Panc1 (cell line): Measurements from ENCODE around the gene KLHDC8A.

Source experiments
- POLR2AphosphoS5 ChIP-seq: IDR thresholded peaks from 2 replicates; pipeline ENCODE4 v1.6.1; 2012; ENCODE audit warnings: mild to moderate bottlenecking, low read depth, low read length, moderate library complexity
- SIN3A ChIP-seq: IDR thresholded peaks from 2 replicates; pipeline ENCODE4 v1.6.1; 2012; ENCODE audit warnings: low read depth, mild to moderate bottlenecking, low read length, moderate library complexity, borderline replicate concordance; ENCODE audit not compliant: insufficient read depth
- TCF7L2 ChIP-seq: IDR thresholded peaks from 2 replicates; pipeline ENCODE4 v1.6.1; 2011; ENCODE audit warnings: mild to moderate bottlenecking, low read depth, low read length, inconsistent platforms
- TF ChIP-seq, protein P1 (sequence below): fragments of 450-650 bp; IDR thresholded peaks from 2 replicates; pipeline ENCODE4 v1.5.1; 2017; ENCODE audit warnings: mild to moderate bottlenecking
- TF ChIP-seq, protein P2 (sequence below), 2 experiments: IDR thresholded peaks; 2 replicates each; pipeline ENCODE4 v1.6.1; 2011 to 2012; ENCODE audit warnings: low read depth in 2 of 2, control low read depth in 1 of 2, low read length in 1 of 2, mild to moderate bottlenecking in 1 of 2, moderate library complexity in 1 of 2; ENCODE audit not compliant: insufficient read depth in 1 of 2

DNA sequence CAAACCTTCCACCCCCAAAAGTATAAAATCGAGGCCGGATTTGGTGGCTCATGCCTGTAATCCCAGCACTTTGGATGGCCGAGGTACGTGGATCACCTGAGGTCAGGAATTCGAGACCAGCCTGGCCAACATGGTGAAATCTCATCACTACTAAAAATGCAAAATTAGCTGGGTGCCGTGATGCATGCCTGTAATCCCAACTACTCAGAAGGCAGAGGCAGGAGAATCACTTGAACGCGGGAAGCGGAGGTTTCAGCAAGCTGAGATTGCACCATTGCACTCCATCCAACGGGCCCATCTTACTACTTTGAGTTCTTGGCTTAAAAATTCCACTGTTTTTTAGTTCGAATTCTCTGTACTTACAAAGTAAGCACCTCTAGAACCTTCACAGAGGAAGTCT, 11.0 kb downstream of the KLHDC8A start:
- TF ChIP-seq TCF7L2 (no peak), POLR2AphosphoS5 (no peak), SIN3A (no peak)
- TF ChIP-seq, protein P1, sequence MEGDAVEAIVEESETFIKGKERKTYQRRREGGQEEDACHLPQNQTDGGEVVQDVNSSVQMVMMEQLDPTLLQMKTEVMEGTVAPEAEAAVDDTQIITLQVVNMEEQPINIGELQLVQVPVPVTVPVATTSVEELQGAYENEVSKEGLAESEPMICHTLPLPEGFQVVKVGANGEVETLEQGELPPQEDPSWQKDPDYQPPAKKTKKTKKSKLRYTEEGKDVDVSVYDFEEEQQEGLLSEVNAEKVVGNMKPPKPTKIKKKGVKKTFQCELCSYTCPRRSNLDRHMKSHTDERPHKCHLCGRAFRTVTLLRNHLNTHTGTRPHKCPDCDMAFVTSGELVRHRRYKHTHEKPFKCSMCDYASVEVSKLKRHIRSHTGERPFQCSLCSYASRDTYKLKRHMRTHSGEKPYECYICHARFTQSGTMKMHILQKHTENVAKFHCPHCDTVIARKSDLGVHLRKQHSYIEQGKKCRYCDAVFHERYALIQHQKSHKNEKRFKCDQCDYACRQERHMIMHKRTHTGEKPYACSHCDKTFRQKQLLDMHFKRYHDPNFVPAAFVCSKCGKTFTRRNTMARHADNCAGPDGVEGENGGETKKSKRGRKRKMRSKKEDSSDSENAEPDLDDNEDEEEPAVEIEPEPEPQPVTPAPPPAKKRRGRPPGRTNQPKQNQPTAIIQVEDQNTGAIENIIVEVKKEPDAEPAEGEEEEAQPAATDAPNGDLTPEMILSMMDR = no peak
- TF ChIP-seq, protein P2, sequence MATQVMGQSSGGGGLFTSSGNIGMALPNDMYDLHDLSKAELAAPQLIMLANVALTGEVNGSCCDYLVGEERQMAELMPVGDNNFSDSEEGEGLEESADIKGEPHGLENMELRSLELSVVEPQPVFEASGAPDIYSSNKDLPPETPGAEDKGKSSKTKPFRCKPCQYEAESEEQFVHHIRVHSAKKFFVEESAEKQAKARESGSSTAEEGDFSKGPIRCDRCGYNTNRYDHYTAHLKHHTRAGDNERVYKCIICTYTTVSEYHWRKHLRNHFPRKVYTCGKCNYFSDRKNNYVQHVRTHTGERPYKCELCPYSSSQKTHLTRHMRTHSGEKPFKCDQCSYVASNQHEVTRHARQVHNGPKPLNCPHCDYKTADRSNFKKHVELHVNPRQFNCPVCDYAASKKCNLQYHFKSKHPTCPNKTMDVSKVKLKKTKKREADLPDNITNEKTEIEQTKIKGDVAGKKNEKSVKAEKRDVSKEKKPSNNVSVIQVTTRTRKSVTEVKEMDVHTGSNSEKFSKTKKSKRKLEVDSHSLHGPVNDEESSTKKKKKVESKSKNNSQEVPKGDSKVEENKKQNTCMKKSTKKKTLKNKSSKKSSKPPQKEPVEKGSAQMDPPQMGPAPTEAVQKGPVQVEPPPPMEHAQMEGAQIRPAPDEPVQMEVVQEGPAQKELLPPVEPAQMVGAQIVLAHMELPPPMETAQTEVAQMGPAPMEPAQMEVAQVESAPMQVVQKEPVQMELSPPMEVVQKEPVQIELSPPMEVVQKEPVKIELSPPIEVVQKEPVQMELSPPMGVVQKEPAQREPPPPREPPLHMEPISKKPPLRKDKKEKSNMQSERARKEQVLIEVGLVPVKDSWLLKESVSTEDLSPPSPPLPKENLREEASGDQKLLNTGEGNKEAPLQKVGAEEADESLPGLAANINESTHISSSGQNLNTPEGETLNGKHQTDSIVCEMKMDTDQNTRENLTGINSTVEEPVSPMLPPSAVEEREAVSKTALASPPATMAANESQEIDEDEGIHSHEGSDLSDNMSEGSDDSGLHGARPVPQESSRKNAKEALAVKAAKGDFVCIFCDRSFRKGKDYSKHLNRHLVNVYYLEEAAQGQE (IDR thresholded peaks at IDR 0.05; ENCODE audit: insufficient read depth in 1 of 2, low read depth in 2 of 2, low read length in 1 of 2) = no peak
